M059J (cell line): ENCODE measurements around the gene CASKIN1. TPM values are rescaled to one million over a fixed set of nuclear protein-coding genes. Genes with fewer than 3 reads are reported as not detected.

ENCODE experiments used
- DNase-seq: peaks from one replicate; pipeline ENCODE4 v3.0.0-alpha.2; 2012; ENCODE audit warnings: low read depth
- total RNA-seq: library from RNA; depleted of rRNA; stranded (reverse); fragments of >200 nt; shearing (Covaris generic); gene quantifications from 2 replicates; pipeline ENCODE4 v1.2.3, GENCODE V29; 2014

CASKIN1 gene
- total RNA-seq, 1 experiment from 2014 or later: not detected

DNA sequence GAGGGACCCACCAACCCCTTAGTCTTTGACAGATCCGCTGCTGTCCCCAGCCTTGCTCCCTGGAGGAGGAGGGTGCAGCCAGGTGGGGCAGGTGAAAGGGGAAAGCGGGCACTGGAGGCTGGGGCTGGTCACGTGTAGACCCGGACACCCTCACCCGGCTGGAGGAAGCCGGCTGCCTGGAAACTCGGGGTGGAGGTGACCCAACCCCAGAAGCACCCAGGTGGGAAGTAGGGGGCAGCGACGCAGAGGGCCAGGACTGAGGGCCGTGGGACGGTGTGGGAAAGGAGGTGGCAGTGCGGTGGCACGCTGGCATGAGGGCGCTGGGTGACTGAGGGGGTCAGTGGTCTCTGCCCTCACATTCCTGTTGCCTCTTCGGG is 38.2 kb downstream of the CASKIN1 start:
- DNase-seq: no peak

GRCh38 chr16:2157480-2158261 is 38.7 kb downstream of the CASKIN1 start:
- no peak for DNase-seq

DNA sequence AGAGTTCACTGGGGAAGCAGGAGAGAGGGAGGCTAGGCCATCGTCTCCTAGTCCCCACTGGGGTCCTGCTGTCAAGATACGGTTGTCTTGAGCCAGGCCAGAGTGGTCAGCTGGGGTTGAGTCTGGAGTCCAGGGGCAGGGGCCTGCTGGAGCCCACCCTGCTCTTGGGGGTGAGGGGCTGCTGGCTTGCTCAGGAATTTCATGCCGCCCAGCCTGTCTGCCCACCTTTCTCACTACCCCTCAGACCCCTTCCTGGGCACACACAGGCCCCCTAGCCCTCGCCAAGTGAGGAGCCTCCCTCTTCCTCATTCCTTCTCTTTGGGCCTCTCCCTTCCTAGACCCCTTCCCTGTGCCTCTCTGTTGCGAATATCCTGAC is 39.6 kb downstream of the CASKIN1 start:
- DNase-seq: no peak

- no peak for DNase-seq
Measured at GRCh38 chr16:2155977-2156848, 40.2 kb downstream of the CASKIN1 start.

DNA sequence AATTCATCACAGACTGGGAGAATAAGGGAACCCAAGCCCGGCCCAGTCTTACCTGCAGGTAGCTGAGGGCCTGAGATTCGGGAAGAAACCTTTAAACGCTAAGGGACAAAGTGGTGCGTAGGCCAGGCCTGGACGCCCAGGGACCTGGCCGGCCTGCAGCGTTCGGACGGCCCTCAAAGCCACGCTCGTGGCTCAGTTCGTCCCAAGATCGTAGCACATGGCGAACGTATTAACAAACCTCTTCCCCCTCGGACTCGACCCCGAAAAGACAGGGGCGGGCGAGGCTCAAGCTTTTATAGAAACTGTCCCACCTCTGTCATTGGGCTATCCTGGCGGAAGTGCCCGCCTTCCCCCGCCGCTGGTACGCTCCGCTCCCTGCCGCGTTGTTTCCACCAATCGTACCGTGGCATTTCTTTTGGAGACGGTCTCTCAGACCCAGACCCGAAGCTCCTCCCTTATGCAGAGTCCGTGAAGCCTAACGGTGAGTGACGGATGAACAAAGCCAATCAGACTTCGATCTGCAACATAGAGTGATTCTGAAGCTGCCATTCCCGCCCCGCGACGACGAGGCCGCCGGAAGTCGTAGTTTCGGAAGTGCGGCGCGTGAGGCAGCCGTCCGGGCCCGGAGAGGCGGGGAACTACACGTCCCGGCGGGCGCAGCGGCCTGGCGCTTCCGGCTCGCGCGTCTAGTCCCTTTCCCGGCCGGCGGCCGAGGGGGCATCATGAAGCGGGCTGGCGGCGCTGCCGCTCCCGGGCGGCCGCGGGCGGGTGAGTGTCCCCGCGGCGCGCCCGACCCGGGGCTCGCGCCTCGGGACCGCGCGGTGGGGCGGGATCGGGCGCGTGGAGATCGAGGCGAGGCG is 41.1 kb downstream of the CASKIN1 start, which contains the start of gene TRAF7:
TSS of gene TRAF7 (plus strand) at position 692 of the 860 bp plus-strand sequence. CDS start 8,139 bp downstream, outside the sequence.
- DNase-seq: peak; percentile 100

DNA sequence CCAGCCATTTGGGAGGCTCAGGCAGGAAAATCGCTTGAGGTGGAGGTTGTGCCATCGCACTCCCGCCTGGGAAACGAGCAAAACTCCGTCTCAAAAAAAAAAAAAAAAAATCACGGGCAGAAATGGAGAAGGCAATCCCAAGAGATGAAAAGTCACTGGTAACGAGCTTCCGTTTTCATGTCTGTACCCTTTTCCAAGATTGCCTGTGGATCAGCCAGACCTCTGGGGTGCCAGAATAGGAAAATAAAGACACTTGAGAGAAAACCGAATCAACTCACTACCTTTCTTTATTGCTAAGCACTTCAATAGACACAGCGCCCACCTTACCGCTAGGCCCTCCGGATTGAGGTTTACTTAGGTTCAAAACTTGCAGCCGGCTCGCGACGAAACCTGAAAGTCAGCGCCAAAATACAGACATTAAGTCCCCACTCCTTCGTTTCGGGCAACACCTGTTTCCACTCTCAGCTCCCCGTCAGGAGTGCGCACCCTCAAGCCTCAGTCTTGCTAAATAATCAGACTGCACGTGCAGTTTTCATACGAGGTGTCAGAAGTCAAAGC is 41.8 kb downstream of the CASKIN1 start:
- no peak for DNase-seq

- no peak for DNase-seq
Measured at GRCh38 chr16:2152695-2153506, 43.5 kb downstream of the CASKIN1 start.

GRCh38 chr16:2151188-2152091 is 45.0 kb downstream of the CASKIN1 start:
- no peak for DNase-seq

DNA sequence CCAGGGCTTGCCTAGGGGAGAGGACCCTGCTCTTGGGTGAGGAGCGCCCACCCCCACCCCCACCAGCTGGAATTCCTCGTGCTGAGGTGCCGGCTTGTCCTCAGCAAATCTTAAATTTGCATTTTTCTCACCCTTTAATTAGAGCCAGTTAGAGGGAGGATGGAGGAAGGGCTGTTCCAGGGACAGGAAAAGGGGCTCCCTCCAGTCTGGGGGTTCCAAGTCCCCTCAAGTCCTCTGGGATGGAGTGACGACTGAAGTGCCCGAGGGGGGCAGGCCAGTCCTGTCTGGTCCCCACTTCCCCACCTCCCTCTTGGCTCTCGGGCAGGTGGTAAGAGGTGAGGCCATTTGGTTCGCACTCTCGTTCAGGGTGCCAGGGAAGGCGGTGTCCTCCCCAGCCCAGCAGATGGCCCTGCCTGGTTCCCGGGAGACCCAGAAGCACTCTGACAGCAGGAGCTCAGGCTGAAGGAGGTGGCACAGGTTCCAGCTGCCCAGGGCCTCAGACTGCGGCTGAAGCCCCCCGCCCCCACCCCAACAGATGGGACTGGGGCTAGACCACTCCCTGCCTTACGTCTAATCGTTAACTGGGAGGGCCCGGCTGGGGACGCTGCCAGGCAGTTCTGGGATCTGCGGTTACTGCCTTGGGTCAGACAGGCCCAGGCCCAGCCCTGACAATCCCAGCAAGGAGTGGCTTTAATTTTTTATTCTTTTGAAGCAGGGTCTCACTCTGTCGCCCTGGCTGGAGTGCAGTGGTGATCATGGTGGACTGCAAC is 45.8 kb downstream of the CASKIN1 start:
- DNase-seq: peak; percentile 42

- DNase-seq: no peak
Measured at GRCh38 chr16:2149630-2150417, 46.6 kb downstream of the CASKIN1 start.

GRCh38 chr16:2148714-2149629 is 47.4 kb downstream of the CASKIN1 start:
- peak; percentile 39 for DNase-seq

GRCh38 chr16:2147981-2148671 is 48.3 kb downstream of the CASKIN1 start, which contains the start of gene RAB26:
Gene RAB26 (plus strand): TSS chr16:2148625. CDS start chr16:2148784, 159 bp downstream.
- DNase-seq: peak; percentile 87

- no peak for DNase-seq
Measured at GRCh38 chr16:2147378-2147777, 49.0 kb downstream of the CASKIN1 start.

GRCh38 chr16:2145843-2146242 is 50.6 kb downstream of the CASKIN1 start:
- no peak for DNase-seq

DNA sequence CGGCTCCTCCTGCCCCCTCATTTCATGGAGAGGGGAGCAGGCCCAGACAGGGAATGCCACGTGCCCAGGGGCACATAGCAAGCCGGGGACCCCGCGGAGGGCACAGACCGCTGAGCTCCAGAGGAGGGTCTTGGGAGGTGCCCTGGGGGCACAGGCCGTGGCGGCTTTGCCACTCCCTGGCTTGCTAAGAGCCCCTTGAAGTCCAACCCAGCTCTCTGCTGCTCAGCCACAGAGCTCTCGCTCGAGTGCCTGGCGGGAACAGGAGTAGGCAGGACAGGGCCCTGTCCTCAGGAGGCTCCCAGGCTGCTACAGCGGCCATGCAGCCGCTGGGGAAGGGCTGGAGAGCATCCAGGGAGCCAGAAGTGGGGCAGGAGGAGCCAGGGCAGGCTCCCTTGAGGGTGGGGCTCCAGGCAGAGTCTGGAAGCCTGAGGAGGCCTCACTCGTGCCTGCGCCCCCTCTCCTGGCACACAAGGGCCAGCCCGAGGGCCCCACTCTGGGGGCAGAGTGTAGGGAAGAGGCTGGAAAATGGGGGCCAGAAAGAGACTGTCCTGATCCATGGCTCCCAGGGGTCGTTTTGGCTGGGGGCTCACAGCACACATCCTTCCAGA is 52.4 kb downstream of the CASKIN1 start:
- DNase-seq: no peak
